Measurements from ENCODE around the gene RALGDS. TPM values are rescaled to one million over a fixed set of nuclear protein-coding genes. Genes with fewer than 3 reads are reported as not detected.

Gene RALGDS
- total and polyA plus RNA-seq, 2 of the 13 experiments (the other 11 are each of a cell fraction or from before 2014, with no cell fraction given) = 12.9 to 25.5 TPM

- TF ChIP-seq ASH2L (IDR thresholded peaks at IDR 0.05; ENCODE audit: insufficient read length, low read depth, low read length) (peak; percentile 35), GFI1 (CRISPR knock-in tag; IDR thresholded peaks at IDR 0.05; ENCODE audit: borderline replicate concordance) (no peak), MXD4 (CRISPR knock-in tag; IDR thresholded peaks at IDR 0.05) (peak; percentile 90), ZNF33B (CRISPR knock-in tag; IDR thresholded peaks at IDR 0.05) (peak; percentile 60; the same call in 1 of the 2 replicates), ZNF589 (CRISPR knock-in tag; conservative IDR thresholded peaks at IDR 0.05) (no peak), HOXA3 (CRISPR knock-in tag; IDR thresholded peaks at IDR 0.05) (peak; percentile 83), ELF1 (CRISPR knock-in tag; IDR thresholded peaks at IDR 0.05) (no peak), SRY (CRISPR knock-in tag; IDR thresholded peaks at IDR 0.05) (peak; percentile 64), ZFP82 (CRISPR knock-in tag; IDR thresholded peaks at IDR 0.05; ENCODE audit: borderline replicate concordance) (0 out of 2 replicates have a peak, but pooled peaks have one; percentile 60), YY1 (IDR thresholded peaks at IDR 0.05; ENCODE audit: insufficient read depth, insufficient replicate concordance, low read depth, low read length) (peak; percentile 58), CBX2 (IDR thresholded peaks at IDR 0.05; ENCODE audit: low read depth, low read length) (no peak), CBX2 (CRISPR knock-in tag; IDR thresholded peaks at IDR 0.05; ENCODE audit: low read depth) (no peak), ZNF644 (CRISPR knock-in tag; IDR thresholded peaks at IDR 0.05; ENCODE audit: low read depth) (no peak), MTA1 (CRISPR knock-in tag; IDR thresholded peaks at IDR 0.05; ENCODE audit: borderline replicate concordance) (peak; percentile 62; the same call in 1 of the 2 replicates), NCOA2 (CRISPR knock-in tag; IDR thresholded peaks at IDR 0.05) (peak; percentile 36; the same call in 1 of the 2 replicates), ZNF766 (CRISPR knock-in tag; IDR thresholded peaks at IDR 0.05; ENCODE audit: borderline replicate concordance) (0 out of 2 replicates have a peak, but pooled peaks have one; percentile 33), EEA1 (CRISPR knock-in tag; IDR thresholded peaks at IDR 0.05; ENCODE audit: borderline replicate concordance) (0 out of 2 replicates have a peak, but pooled peaks have one; percentile 53), ZBTB43 (CRISPR knock-in tag; conservative IDR thresholded peaks at IDR 0.05) (peak; percentile 70; the same call in 1 of the 2 replicates), ZFYVE20 (CRISPR knock-in tag; IDR thresholded peaks at IDR 0.05; ENCODE audit: borderline replicate concordance, low read depth) (0 out of 2 replicates have a peak, but pooled peaks have one; percentile 64), NFKBIZ (CRISPR knock-in tag; IDR thresholded peaks at IDR 0.05) (0 out of 2 replicates have a peak, but pooled peaks have one; percentile 29)
- TF ChIP-seq, protein P1, sequence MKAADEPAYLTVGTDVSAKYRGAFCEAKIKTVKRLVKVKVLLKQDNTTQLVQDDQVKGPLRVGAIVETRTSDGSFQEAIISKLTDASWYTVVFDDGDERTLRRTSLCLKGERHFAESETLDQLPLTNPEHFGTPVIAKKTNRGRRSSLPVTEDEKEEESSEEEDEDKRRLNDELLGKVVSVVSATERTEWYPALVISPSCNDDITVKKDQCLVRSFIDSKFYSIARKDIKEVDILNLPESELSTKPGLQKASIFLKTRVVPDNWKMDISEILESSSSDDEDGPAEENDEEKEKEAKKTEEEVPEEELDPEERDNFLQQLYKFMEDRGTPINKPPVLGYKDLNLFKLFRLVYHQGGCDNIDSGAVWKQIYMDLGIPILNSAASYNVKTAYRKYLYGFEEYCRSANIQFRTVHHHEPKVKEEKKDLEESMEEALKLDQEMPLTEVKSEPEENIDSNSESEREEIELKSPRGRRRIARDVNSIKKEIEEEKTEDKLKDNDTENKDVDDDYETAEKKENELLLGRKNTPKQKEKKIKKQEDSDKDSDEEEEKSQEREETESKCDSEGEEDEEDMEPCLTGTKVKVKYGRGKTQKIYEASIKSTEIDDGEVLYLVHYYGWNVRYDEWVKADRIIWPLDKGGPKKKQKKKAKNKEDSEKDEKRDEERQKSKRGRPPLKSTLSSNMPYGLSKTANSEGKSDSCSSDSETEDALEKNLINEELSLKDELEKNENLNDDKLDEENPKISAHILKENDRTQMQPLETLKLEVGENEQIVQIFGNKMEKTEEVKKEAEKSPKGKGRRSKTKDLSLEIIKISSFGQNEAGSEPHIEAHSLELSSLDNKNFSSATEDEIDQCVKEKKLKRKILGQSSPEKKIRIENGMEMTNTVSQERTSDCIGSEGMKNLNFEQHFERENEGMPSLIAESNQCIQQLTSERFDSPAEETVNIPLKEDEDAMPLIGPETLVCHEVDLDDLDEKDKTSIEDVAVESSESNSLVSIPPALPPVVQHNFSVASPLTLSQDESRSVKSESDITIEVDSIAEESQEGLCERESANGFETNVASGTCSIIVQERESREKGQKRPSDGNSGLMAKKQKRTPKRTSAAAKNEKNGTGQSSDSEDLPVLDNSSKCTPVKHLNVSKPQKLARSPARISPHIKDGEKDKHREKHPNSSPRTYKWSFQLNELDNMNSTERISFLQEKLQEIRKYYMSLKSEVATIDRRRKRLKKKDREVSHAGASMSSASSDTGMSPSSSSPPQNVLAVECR (CRISPR knock-in tag; IDR thresholded peaks at IDR 0.05; ENCODE audit: borderline replicate concordance) = peak; percentile 88
- TF ChIP-seq, protein P2, sequence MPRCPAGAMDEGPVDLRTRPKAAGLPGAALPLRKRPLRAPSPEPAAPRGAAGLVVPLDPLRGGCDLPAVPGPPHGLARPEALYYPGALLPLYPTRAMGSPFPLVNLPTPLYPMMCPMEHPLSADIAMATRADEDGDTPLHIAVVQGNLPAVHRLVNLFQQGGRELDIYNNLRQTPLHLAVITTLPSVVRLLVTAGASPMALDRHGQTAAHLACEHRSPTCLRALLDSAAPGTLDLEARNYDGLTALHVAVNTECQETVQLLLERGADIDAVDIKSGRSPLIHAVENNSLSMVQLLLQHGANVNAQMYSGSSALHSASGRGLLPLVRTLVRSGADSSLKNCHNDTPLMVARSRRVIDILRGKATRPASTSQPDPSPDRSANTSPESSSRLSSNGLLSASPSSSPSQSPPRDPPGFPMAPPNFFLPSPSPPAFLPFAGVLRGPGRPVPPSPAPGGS (CRISPR knock-in tag; IDR thresholded peaks at IDR 0.05) = peak; percentile 65; the same call in 1 of the 2 replicates
Observed at GRCh38 chr9:133149130-133150015, 28.3 kb upstream of the RALGDS start (continued).
